SH-SY5Y (cell line): ENCODE data around the gene PDE5A.

Experiments
- GATA2 ChIP-seq: IDR thresholded peaks from 2 replicates; pipeline ENCODE4 v1.6.1; 2011; ENCODE audit warnings: mild to moderate bottlenecking, low read depth, low read length
- GATA3 ChIP-seq: IDR thresholded peaks from 2 replicates; pipeline ENCODE4 v1.6.1; 2011; ENCODE audit warnings: low read depth, mild to moderate bottlenecking, low read length, moderate library complexity

PDE5A gene

GRCh38 chr4:119490335-119490734 lies 138.3 kb downstream of the PDE5A start:
- no peak for TF ChIP-seq GATA3
- no peak for TF ChIP-seq GATA2

DNA sequence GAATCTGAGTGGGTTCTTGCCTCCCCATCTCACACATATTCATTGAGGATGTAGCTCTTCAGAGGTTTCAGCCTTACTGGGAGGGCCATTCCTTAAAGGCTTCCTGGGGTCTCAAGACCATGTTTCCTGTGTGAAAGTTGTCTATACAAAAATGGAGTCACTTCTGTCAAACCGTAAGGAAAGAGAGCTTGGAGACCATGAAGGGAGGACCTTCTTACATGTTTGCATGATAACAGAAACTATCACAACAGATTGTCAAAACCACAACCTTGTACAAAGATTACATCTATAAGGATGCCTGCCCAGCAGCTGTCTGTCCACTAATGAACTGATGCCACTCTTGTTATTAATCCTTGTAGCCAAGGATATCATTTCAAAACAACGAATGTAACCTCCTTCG lies 139.3 kb downstream of the PDE5A start:
- no peak for TF ChIP-seq GATA2
- TF ChIP-seq GATA3: no peak

DNA sequence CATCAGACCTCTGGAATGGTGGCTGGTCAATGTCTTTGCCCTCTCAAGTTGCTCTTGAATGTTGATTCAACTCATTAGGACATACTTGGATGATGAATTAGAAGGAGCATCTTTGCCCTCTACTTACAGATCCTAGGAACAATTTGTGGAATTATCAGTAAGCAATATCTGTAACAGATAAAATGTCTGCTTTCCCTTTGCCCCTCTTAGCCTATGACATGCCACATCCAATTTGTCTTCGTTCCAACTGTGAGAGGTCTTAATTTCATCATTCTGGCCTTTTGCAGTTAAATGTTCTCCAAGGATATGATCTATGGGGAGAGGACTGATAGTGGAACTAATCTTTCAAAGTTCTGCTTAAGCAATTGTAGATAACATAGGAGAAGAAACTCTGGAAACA lies 148.3 kb downstream of the PDE5A start:
- TF ChIP-seq GATA3 (no peak), GATA2 (no peak)

DNA sequence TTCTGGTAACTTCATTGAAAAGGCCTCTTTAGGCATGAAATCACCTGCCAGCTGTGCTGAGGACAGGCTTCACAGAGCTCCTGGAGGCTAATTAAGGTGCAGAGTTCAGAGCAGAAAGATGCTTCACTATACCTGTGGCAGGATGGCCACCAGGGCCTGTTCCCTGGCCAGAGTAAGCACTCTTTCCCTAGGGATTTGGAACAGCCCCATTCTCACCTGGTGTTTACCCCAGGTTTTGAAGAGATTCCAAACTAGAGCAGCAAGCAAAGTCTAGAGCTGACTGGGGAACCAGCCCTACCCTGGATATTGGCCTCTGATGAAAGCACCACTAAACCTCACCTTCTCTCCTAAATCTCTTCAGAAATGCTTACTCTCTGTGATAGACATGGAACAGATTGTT lies 148.8 kb downstream of the PDE5A start:
- no peak for TF ChIP-seq GATA3
- no peak for TF ChIP-seq GATA2

DNA sequence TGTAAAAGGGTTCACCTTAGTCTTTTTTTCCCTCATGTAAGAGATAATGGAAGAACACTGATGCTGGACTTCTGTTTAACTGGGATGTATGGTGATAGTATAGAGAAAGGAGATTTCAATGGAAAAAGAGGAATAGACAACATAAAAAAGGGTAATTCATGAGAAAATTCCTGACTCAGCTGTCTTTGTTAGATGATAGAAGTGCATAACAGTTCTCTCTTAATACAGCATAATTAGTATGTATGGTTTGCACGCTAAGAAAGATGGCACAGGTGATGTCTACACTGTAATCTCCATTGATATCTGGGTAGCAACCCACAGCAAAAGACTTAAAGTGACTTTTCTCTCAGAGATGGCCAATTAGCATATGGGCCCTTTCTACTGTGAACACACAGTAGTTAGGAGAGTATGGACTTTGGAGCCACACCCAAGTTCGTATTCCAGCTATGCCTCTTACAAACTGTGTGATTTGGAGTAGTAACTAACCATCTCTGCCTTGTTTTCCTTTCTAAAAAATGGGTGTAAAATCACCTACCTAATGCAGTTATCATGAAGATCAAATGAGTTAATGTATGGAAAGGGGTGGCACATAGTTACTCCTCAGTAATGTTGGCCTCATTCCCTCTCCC lies 149.3 kb downstream of the PDE5A start:
- TF ChIP-seq GATA3 (no peak), GATA2 (no peak)

- peak; percentile 56; the same call in 1 of the 2 replicates for TF ChIP-seq GATA2
- TF ChIP-seq GATA3: peak; percentile 64; the same call in 1 of the 2 replicates
These were observed 150.0 kb downstream of the PDE5A start for GRCh38 chr4:119478446-119479179.

DNA sequence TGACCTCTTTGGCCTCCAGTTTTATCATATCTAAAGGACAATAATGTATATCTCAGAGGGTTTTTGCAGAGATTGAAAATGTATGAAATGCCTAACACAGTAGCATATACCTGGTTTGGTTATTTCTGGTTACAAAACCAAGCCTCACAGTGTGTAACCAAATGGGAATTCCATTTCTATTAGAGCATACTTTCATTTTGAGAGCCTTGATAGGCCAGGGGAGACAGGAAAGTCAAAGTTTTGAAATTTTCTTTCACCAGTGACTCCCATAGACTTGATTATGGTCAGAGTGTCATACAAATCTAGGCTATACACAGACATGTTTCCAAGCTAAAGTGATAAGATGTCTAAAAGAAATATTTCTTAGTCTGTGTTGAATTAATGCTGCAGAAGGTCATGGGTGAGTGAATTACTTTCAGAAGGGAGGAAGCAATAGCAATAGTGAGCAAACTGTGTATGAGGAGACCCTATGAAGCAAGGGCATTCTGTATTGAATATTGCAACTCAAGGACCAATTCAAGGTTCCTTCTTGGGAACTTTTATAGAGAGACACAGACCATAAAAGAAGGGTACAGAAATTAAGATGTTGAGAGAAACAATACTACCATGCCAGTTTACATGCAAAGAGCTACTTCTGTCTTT lies 151.1 kb downstream of the PDE5A start:
- TF ChIP-seq GATA2: no peak
- TF ChIP-seq GATA3: no peak

DNA sequence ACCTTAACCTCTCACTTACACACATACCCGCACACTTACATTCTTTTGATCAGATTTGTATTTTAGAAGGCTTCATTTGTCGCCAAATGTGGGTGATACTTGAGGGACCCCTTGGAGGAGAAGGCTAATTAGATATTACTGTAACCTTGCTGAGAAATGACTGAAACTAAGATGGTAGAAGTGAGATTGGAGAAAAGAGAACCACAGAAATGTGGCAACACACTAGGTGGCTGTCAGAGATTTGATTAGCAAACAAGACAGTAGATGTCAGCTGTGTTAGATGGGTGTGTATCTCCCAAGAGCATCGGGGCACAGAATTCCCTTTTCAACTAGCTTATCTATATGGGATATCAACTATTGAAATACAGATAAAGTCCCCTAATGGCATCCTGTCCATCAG lies 157.3 kb downstream of the PDE5A start:
- no peak for TF ChIP-seq GATA3
- TF ChIP-seq GATA2: no peak
